Measurements from ENCODE around the gene TC2N.

TC2N gene

DNA sequence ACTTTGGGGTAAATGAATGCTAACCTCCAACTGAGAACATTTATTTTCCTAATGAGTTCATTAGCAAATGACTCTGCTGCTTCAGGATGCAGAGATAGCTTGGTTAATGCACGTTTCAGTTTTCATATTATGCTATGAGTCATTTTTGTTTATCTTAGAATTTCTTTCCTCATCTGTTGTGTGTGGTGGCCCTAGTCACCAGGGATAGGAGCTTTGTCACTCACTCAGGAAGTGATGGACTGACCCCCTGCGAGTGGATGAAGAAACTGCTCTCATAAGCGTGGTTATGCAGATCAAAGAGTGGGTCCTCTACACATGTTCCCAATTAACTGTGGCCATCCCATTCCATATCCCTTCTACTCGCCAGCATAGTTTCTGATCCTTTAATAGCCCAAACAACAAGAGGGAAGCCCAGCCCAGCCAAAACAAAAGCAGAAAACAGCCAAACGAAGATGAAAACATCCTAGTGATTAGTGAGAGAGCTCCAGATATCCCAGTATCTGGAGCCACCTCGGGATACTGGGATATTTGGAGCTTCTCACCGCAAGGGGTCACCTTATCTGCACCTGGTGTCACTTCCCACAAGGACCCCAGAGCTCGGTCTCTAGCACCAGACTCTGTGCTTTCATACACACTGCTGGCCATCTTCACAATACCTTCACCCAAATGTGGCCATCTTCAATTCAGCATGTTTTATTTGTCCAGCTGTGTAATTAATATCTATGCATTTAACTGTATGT is 8.6 kb downstream of the TC2N start:
- TF ChIP-seq, protein P1, sequence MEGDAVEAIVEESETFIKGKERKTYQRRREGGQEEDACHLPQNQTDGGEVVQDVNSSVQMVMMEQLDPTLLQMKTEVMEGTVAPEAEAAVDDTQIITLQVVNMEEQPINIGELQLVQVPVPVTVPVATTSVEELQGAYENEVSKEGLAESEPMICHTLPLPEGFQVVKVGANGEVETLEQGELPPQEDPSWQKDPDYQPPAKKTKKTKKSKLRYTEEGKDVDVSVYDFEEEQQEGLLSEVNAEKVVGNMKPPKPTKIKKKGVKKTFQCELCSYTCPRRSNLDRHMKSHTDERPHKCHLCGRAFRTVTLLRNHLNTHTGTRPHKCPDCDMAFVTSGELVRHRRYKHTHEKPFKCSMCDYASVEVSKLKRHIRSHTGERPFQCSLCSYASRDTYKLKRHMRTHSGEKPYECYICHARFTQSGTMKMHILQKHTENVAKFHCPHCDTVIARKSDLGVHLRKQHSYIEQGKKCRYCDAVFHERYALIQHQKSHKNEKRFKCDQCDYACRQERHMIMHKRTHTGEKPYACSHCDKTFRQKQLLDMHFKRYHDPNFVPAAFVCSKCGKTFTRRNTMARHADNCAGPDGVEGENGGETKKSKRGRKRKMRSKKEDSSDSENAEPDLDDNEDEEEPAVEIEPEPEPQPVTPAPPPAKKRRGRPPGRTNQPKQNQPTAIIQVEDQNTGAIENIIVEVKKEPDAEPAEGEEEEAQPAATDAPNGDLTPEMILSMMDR (IDR thresholded peaks at IDR 0.05; ENCODE audit: insufficient read depth, low read depth, low read length, missing control alignments) = no peak
- H3K4me3 ChIP-seq (ENCODE audit: low read length) = no peak overlapping the region
- DNase-seq (ENCODE audit: low read depth) = peak; percentile 48

DNA sequence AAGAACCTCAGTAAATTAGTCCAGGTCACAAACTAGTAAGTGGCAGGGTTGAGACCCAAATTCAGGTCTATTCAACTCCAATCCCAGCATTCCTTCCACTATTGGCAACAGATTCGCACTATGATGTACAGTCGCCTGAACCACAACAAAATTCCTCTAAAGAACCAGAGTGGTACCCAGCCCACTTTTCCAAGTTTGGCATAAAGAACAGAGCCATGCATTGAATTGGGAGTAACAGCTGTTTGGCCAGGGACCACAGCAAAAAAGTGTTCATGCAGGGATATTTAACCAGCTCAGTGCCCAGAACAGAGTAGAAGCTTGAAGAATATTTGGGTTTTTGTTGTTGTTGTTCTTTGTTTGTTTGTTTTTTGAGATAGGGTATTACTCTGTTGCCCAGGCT is 9.7 kb downstream of the TC2N start:
- TF ChIP-seq, protein P1 (IDR thresholded peaks at IDR 0.05; ENCODE audit: insufficient read depth, low read depth, low read length, missing control alignments) = no peak
- H3K4me3 ChIP-seq (ENCODE audit: low read length) = no peak overlapping the region
- no peak for DNase-seq (ENCODE audit: low read depth)

DNA sequence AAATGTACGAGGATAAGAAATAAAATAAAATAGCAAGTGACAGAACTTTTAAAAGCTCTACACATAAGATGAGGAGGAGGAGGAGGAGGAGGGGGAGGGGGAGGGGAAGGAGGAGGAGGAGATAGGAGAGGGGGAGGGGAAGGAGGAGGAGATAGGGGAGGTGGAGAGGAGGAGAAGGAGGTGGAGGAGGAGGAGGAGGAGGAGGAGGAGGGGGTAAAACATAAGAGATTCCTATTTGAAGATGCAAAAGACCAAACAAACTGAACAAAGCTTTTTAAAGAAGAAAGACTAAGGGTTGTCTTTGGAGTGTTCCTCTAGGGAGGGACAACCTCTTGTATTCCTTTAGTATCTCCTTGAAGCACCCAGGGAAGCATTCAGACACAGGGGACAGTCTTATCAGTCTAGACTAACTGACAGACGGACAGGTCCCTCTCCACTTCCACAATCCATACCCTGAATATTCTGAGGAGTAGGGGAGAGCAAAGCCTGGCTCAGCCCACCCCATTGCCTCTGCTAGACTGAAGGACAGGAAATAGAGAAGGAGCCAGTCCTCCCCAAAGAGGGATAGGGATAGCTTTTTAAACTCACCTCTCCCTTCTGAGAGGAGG is 12.9 kb downstream of the TC2N start:
- no peak overlapping the region for H3K4me3 ChIP-seq (ENCODE audit: low read length)
- no peak for DNase-seq (ENCODE audit: low read depth)
- TF ChIP-seq, protein P1 (IDR thresholded peaks at IDR 0.05; ENCODE audit: insufficient read depth, low read depth, low read length, missing control alignments) = no peak

DNA sequence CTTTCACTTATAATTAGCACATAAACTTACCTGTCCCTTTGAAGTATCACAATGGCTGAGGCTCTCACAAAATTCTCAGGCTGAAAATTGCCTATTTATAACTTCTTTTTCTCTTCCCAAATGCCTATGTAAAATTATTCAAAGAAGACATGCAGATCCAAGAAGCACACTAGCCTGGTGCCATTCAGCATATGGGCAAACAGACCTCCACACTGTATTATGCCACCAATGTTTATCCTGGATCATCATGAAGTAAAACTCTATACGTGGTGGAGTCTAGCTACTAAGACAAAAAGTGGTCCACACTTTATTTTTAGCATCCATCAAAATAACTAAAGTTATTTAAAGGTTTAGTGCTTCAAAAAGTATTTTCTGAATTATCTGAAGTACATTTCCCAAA is 15.8 kb downstream of the TC2N start:
- DNase-seq (ENCODE audit: low read depth) = no peak
- TF ChIP-seq, protein P1 (IDR thresholded peaks at IDR 0.05; ENCODE audit: insufficient read depth, low read depth, low read length, missing control alignments) = no peak
- H3K4me3 ChIP-seq (ENCODE audit: low read length) = no peak overlapping the region

DNA sequence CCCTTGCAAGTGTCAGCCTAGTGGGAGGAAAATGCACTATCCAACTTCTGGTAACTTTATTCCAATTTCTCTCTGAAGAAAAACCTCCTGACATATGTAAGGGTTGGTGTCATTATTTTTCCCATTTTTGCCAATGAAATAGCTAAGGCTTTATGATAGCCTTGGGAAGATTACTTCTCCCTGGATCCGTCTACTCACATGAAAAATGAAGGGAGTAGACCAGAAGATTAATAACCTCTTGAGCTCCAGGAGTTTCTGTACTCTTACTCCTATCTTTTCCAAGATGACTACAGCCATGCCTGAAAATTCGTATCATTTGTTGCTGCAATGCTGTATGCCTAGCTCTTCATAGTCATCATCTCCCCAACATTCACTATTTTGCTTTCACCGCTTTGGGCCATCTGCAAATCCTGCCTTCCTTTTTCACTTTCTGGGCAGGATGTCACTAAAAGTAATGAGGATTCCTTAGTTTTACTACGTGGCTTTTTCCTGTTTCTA is 18.8 kb downstream of the TC2N start:
- no peak overlapping the region for H3K4me3 ChIP-seq (ENCODE audit: low read length)
- no peak for DNase-seq (ENCODE audit: low read depth)
- TF ChIP-seq, protein P1 (IDR thresholded peaks at IDR 0.05; ENCODE audit: insufficient read depth, low read depth, low read length, missing control alignments) = no peak

DNA sequence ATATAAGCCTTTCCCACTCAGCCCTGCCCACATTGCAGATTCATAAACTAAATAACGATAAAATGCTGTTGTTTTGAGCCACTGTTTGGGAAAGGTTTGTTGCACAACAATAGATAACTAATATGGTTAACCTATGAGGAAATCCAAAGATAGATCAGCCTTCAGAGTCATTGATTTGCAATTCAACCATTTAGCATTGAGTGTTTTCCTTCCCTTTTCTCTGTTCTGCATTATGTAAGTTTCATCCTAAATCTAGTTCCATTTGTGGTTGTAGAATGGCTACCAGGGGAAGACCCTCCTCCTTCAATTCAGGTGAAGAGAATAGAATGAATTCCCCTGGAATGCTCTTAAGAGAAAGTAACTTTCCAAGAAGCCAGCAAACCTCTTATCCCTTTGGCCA is 19.6 kb downstream of the TC2N start:
- no peak for DNase-seq (ENCODE audit: low read depth)
- H3K4me3 ChIP-seq (ENCODE audit: low read length) = no peak overlapping the region
- TF ChIP-seq, protein P1 (IDR thresholded peaks at IDR 0.05; ENCODE audit: insufficient read depth, low read depth, low read length, missing control alignments) = no peak

All from epithelial cell of esophagus (primary cell).